DND-41 (cell line): Measurements from ENCODE around the gene C1orf21.

Source experiments
- ATAC-seq: fragments of 200-7000 bp; cut with Tn5 transposase; 3 replicates; pipeline ENCODE4 v1.9.1; 2021; ENCODE audit warnings: low read depth; ENCODE audit not compliant: insufficient read depth
- DNase-seq: peaks from one replicate; pipeline ENCODE4 v3.0.0-alpha.2; 2020
- H2AFZ ChIP-seq: 2 replicates; pipeline ENCODE4 v1.6.0; 2012; ENCODE audit warnings: low read depth, low read length
- H3K27ac ChIP-seq: 2 replicates; pipeline ENCODE4 v1.5.1; 2012; ENCODE audit warnings: low read length, inconsistent platforms
- H3K27me3 ChIP-seq: fragments of 200-600 bp; sonication (generic); 2 replicates; pipeline ENCODE4 v1.6.0; 2012; ENCODE audit warnings: low read length, mild to moderate bottlenecking, inconsistent platforms; ENCODE audit not compliant: insufficient read depth, poor library complexity
- H3K36me3 ChIP-seq: 2 replicates; pipeline ENCODE4 v1.5.1; 2012; ENCODE audit warnings: low read length, inconsistent platforms; ENCODE audit not compliant: insufficient read depth
- H3K4me1 ChIP-seq: 2 replicates; pipeline ENCODE4 v1.5.1; 2012; ENCODE audit warnings: mild to moderate bottlenecking, low read length; ENCODE audit not compliant: insufficient read depth
- H3K4me2 ChIP-seq: 2 replicates; pipeline ENCODE4 v1.6.0; 2012; ENCODE audit warnings: mild to moderate bottlenecking, moderate library complexity, low read length, inconsistent platforms; ENCODE audit not compliant: insufficient read depth
- H3K4me3 ChIP-seq, 2 experiments: fragments of 200-600 bp in 1 of 2; shearing (Covaris generic) in 1 of 2; 2 replicates each; pipeline ENCODE4 v1.5.1; 2012 to 2016; ENCODE audit warnings: inconsistent platforms in 2 of 2, low read length in 2 of 2, mild to moderate bottlenecking in 2 of 2, low read depth in 1 of 2, moderate library complexity in 1 of 2
- H3K79me2 ChIP-seq: 2 replicates; pipeline ENCODE4 v1.6.0; 2012; ENCODE audit warnings: low read length, inconsistent platforms; ENCODE audit not compliant: insufficient read depth
- H3K9ac ChIP-seq: 2 replicates; pipeline ENCODE4 v1.6.0; 2012; ENCODE audit warnings: low read depth, mild to moderate bottlenecking, inconsistent platforms, low read length, moderate library complexity
- H3K9me3 ChIP-seq: 2 replicates; pipeline ENCODE4 v1.5.1; 2012; ENCODE audit warnings: low read length, moderate library complexity, mild to moderate bottlenecking, inconsistent platforms; ENCODE audit not compliant: insufficient read depth, severe bottlenecking
- H4K20me1 ChIP-seq: 2 replicates; pipeline ENCODE4 v1.6.0; 2012; ENCODE audit warnings: low read length; ENCODE audit not compliant: insufficient read depth
- EZH2 ChIP-seq: IDR thresholded peaks from 3 replicates; pipeline ENCODE4 v1.6.1; 2012; ENCODE audit warnings: borderline replicate concordance, low read depth, mild to moderate bottlenecking, moderate library complexity, low read length, inconsistent platforms; ENCODE audit not compliant: severe bottlenecking
- TF ChIP-seq, protein P1 (sequence below): IDR thresholded peaks from 2 replicates; pipeline ENCODE4 v1.5.1; 2012; ENCODE audit warnings: borderline replicate concordance, low read length, moderate library complexity, mild to moderate bottlenecking; ENCODE audit not compliant: poor library complexity, severe bottlenecking; ENCODE audit errors: extremely low read depth

Gene C1orf21

DNA sequence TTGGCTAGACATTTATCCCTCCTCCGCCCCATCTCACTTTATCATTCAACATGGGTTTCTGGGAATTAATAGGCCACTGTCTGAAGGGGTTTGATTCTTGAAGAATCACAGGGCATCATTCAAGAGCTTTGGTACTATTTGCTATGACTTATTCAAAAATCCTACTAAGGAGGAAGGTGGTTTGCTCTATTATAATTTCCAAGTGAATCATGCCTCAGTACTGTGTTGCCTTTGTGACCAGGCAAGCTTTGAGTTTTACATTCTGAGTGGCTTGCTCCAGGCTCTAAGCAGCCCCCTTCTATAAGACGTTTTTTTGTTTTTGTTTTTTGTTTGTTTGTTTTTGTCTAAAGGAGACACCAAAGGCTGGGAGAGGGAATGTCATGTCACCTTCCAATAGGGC, 2.6 kb downstream of the C1orf21 start:
- Histone ChIP-seq H3K36me3 (no peaks in the 10 kb centered on the region), H3K4me2 (no peak overlapping the region), H3K79me2 (no peaks in the 10 kb centered on the region), H2AFZ (no peak overlapping the region), H3K4me3 (no peak overlapping the region), H3K27me3 (peaks cover 55% of the 10 kb centered on the region), H3K4me1 (peaks cover 25% of the 10 kb centered on the region), H3K9me3 (no peaks in the 10 kb centered on the region), H4K20me1 (peaks cover 16% of the 10 kb centered on the region), H3K9ac (no peak overlapping the region), H3K27ac (no peak overlapping the region)
- DNase-seq (no peak), ATAC-seq (no peak)
- TF ChIP-seq EZH2: no peak
- TF ChIP-seq, protein P1, sequence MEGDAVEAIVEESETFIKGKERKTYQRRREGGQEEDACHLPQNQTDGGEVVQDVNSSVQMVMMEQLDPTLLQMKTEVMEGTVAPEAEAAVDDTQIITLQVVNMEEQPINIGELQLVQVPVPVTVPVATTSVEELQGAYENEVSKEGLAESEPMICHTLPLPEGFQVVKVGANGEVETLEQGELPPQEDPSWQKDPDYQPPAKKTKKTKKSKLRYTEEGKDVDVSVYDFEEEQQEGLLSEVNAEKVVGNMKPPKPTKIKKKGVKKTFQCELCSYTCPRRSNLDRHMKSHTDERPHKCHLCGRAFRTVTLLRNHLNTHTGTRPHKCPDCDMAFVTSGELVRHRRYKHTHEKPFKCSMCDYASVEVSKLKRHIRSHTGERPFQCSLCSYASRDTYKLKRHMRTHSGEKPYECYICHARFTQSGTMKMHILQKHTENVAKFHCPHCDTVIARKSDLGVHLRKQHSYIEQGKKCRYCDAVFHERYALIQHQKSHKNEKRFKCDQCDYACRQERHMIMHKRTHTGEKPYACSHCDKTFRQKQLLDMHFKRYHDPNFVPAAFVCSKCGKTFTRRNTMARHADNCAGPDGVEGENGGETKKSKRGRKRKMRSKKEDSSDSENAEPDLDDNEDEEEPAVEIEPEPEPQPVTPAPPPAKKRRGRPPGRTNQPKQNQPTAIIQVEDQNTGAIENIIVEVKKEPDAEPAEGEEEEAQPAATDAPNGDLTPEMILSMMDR: no peak

GRCh38 chr1:184390889-184391288, 4.1 kb downstream of the C1orf21 start:
- Histone ChIP-seq H3K79me2 (no peaks in the 10 kb centered on the region), H3K27ac (no peak overlapping the region), H3K27me3 (peaks cover 42% of the 10 kb centered on the region), H3K4me3 (no peak overlapping the region), H3K36me3 (no peaks in the 10 kb centered on the region), H3K4me1 (peaks cover 23% of the 10 kb centered on the region), H4K20me1 (peaks cover 22% of the 10 kb centered on the region), H2AFZ (no peak overlapping the region), H3K9ac (no peak overlapping the region), H3K9me3 (no peaks in the 10 kb centered on the region), H3K4me2 (no peak overlapping the region)
- DNase-seq: no peak
- TF ChIP-seq, protein P1: no peak
- TF ChIP-seq EZH2: no peak
- no peak for ATAC-seq

DNA sequence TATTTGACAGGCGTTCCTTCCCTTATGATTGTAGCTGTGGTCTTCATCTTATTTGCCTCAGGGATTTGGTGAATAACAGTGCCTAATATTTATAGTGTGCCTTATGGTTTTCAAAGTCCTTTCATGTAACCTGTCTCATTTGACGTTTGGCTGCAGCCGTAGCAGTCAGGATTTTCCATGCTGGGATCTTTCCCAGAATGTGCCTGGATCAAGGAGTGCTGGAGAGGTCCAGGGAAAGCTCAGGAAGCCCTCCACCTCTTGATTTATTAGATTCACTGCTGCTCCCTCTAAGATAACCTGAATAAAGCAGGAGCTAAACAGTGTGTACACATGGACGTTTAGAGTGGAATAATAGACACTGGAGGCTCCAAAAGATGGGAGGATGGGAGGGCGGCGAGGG, 5.2 kb downstream of the C1orf21 start:
- Histone ChIP-seq H3K36me3 (no peaks in the 10 kb centered on the region), H3K79me2 (no peaks in the 10 kb centered on the region), H3K9me3 (no peaks in the 10 kb centered on the region), H3K4me3 (no peak overlapping the region), H3K4me2 (no peak overlapping the region), H3K27ac (no peak overlapping the region), H2AFZ (no peak overlapping the region), H3K27me3 (peaks cover 30% of the 10 kb centered on the region), H3K4me1 (peaks cover 16% of the 10 kb centered on the region), H4K20me1 (peaks cover 22% of the 10 kb centered on the region), H3K9ac (no peak overlapping the region)
- DNase-seq: no peak
- TF ChIP-seq EZH2: no peak
- TF ChIP-seq, protein P1: no peak
- ATAC-seq: no peak
